HepG2 (cell line): ENCODE measurements around the gene REPIN1. TPM values are rescaled to one million over a fixed set of nuclear protein-coding genes. Genes with fewer than 3 reads are reported as not detected.

ENCODE experiments used
- FOXK2 ChIP-seq: fragments of 450-650 bp; IDR thresholded peaks from 2 replicates; pipeline ENCODE4 v1.6.1; 2016
- GTF3A ChIP-seq: sonication (generic); formaldehyde crosslinking; conservative IDR thresholded peaks from 2 replicates; pipeline ENCODE4 v1.4.0; 2020; ENCODE audit warnings: mild to moderate bottlenecking, missing genetic modification reagents
- KDM5A ChIP-seq: fragments of 200-600 bp; sonication (generic); IDR thresholded peaks from 2 replicates; pipeline ENCODE4 v1.7.0; 2018; ENCODE audit warnings: antibody characterized with exemption, mild to moderate bottlenecking, low read length, borderline replicate concordance
- MEIS2 ChIP-seq: sonication (generic); formaldehyde crosslinking; IDR thresholded peaks from 2 replicates; pipeline ENCODE4 v1.9.0; 2021; ENCODE audit warnings: mild to moderate bottlenecking, missing genetic modification reagents
- NFRKB ChIP-seq: fragments of 450-650 bp; IDR thresholded peaks from 2 replicates; pipeline ENCODE4 v1.6.1; 2017
- PCBP1 ChIP-seq: fragments of 200-400 bp; formaldehyde crosslinking; IDR thresholded peaks from 2 replicates; pipeline ENCODE4 v1.6.1; 2017; ENCODE audit warnings: mild to moderate bottlenecking, low read depth, low read length, borderline replicate concordance
- PRPF4 ChIP-seq: fragments of 200-400 bp; formaldehyde crosslinking; IDR thresholded peaks from 2 replicates; pipeline ENCODE4 v1.6.1; 2016; ENCODE audit warnings: low read length, low read depth; ENCODE audit not compliant: poor library complexity, severe bottlenecking
- RFXAP ChIP-seq: sonication (generic); formaldehyde crosslinking; IDR thresholded peaks from 2 replicates; pipeline ENCODE4 v1.4.0; 2020; ENCODE audit warnings: missing genetic modification reagents, borderline replicate concordance
- ZNF660 ChIP-seq: sonication (generic); formaldehyde crosslinking; IDR thresholded peaks from 2 replicates; pipeline ENCODE4 v1.5.1; 2020; ENCODE audit warnings: mild to moderate bottlenecking, low read depth, missing genetic modification reagents, borderline replicate concordance
- ZNF777 ChIP-seq: sonication (generic); formaldehyde crosslinking; IDR thresholded peaks from 2 replicates; pipeline ENCODE4 v1.4.0; 2020; ENCODE audit warnings: missing genetic modification reagents
- polyA plus RNA-seq, 8 experiments: library from polyadenylated mRNA; depleted of rRNA in 3 of 8; stranded (reverse) in 7 of 8; unstranded in 1 of 8; fragments of >200 nt; fragmentation: Illumina TruSeq in 4 of 8; extraction: Trizol in 4 of 8; gene quantifications; 2 replicates each; pipeline versions ENCODE4 v1.2.1 to v1.2.3, GENCODE V29; 2011 to 2016; ENCODE audit warnings: low read depth in 4 of 8, missing spikeins in 1 of 8, mixed read lengths in 1 of 8; ENCODE audit not compliant: insufficient read depth in 1 of 8
- total RNA-seq, 5 experiments: library from RNA; depleted of rRNA; stranded (reverse); fragments of >200 nt; fragmentation: Illumina TruSeq; extraction: Trizol; gene quantifications; 2 replicates each; pipeline ENCODE4 v1.2.3, GENCODE V29; 2016; ENCODE audit warnings: low read depth in 1 of 5
- TF ChIP-seq, protein P1 (sequence below): sonication (generic); formaldehyde crosslinking; IDR thresholded peaks from 2 replicates; pipeline ENCODE4 v1.4.0; 2020; ENCODE audit warnings: missing genetic modification reagents, borderline replicate concordance
- TF ChIP-seq, protein P2 (sequence below): sonication (generic); formaldehyde crosslinking; IDR thresholded peaks from 2 replicates; pipeline ENCODE4 v1.4.0; 2020; ENCODE audit warnings: missing genetic modification reagents
- TF ChIP-seq, protein P3 (sequence below): sonication (generic); formaldehyde crosslinking; IDR thresholded peaks from 2 replicates; pipeline ENCODE4 v1.4.0; 2020; ENCODE audit warnings: mild to moderate bottlenecking, low read depth, missing genetic modification reagents
- TF ChIP-seq, protein P4 (sequence below): sonication (generic); formaldehyde crosslinking; conservative IDR thresholded peaks from 2 replicates; pipeline ENCODE4 v1.4.0; 2020; ENCODE audit warnings: mild to moderate bottlenecking, missing genetic modification reagents, moderate library complexity
- TF ChIP-seq, protein P5 (sequence below): IDR thresholded peaks from 2 replicates; pipeline ENCODE4 v1.6.1; 2016; ENCODE audit warnings: mild to moderate bottlenecking, missing biosample characterization, missing genetic modification reagents
- TF ChIP-seq, protein P6 (sequence below): sonication (generic); formaldehyde crosslinking; IDR thresholded peaks from 2 replicates; pipeline ENCODE4 v1.4.0; 2020; ENCODE audit warnings: missing genetic modification reagents, borderline replicate concordance

Gene REPIN1
- total and polyA plus RNA-seq, 2 of the 13 experiments (the other 11 are each of a cell fraction or from before 2014, with no cell fraction given): 69.9 to 108 TPM

DNA sequence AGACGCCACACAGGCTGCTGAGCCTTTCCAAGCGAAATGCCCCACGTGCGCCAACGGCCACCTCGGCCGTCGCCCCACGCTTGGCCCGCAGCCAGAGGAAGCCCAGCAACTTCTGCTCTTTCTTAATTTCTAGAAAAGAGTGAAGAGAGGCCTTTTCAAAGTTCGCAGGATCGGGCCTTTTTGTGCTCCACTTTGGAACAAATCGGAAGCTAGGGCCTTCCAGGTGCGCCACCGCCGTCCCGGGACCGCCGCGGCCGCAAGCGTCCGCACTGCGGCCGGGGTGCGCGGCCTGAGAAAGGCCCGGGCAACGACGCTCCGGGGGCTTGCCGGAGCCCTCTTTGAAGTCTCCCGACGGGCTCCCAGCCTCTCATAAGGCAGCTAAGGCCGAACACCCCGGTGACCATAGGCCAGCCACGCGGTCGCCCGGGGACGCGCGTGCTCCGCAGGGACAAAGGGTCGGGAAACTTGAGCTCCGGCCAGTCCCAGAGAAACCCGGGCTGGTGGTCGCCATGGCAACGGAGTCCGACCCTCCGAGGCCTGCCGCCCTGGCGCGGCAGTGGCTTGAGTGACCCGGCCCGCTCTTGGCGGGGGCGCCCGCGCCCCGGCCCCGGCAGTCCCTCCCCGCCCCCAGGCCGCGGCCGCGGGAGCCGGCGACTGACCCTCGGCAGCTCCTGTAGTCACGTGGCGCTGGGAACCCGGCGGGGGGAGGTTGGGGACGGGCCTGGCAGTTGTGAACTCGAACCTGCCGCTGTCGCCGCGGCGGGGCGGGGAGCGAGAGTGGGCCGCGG, at the start of gene REPIN1 (continued):
- TF ChIP-seq PCBP1: no peak
- TF ChIP-seq, protein P1, sequence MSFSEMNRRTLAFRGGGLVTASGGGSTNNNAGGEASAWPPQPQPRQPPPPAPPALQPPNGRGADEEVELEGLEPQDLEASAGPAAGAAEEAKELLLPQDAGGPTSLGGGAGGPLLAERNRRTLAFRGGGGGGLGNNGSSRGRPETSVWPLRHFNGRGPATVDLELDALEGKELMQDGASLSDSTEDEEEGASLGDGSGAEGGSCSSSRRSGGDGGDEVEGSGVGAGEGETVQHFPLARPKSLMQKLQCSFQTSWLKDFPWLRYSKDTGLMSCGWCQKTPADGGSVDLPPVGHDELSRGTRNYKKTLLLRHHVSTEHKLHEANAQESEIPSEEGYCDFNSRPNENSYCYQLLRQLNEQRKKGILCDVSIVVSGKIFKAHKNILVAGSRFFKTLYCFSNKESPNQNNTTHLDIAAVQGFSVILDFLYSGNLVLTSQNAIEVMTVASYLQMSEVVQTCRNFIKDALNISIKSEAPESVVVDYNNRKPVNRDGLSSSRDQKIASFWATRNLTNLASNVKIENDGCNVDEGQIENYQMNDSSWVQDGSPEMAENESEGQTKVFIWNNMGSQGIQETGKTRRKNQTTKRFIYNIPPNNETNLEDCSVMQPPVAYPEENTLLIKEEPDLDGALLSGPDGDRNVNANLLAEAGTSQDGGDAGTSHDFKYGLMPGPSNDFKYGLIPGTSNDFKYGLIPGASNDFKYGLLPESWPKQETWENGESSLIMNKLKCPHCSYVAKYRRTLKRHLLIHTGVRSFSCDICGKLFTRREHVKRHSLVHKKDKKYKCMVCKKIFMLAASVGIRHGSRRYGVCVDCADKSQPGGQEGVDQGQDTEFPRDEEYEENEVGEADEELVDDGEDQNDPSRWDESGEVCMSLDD (CRISPR knock-in tag): no peak
- TF ChIP-seq, protein P2, sequence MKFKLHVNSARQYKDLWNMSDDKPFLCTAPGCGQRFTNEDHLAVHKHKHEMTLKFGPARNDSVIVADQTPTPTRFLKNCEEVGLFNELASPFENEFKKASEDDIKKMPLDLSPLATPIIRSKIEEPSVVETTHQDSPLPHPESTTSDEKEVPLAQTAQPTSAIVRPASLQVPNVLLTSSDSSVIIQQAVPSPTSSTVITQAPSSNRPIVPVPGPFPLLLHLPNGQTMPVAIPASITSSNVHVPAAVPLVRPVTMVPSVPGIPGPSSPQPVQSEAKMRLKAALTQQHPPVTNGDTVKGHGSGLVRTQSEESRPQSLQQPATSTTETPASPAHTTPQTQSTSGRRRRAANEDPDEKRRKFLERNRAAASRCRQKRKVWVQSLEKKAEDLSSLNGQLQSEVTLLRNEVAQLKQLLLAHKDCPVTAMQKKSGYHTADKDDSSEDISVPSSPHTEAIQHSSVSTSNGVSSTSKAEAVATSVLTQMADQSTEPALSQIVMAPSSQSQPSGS (CRISPR knock-in tag): no peak; the same call in 1 of the 2 replicates
- TF ChIP-seq, protein P3, sequence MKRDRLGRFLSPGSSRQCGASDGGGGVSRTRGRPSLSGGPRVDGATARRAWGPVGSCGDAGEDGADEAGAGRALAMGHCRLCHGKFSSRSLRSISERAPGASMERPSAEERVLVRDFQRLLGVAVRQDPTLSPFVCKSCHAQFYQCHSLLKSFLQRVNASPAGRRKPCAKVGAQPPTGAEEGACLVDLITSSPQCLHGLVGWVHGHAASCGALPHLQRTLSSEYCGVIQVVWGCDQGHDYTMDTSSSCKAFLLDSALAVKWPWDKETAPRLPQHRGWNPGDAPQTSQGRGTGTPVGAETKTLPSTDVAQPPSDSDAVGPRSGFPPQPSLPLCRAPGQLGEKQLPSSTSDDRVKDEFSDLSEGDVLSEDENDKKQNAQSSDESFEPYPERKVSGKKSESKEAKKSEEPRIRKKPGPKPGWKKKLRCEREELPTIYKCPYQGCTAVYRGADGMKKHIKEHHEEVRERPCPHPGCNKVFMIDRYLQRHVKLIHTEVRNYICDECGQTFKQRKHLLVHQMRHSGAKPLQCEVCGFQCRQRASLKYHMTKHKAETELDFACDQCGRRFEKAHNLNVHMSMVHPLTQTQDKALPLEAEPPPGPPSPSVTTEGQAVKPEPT (CRISPR knock-in tag): no peak; the same call in 1 of the 2 replicates
- TF ChIP-seq, protein P4, sequence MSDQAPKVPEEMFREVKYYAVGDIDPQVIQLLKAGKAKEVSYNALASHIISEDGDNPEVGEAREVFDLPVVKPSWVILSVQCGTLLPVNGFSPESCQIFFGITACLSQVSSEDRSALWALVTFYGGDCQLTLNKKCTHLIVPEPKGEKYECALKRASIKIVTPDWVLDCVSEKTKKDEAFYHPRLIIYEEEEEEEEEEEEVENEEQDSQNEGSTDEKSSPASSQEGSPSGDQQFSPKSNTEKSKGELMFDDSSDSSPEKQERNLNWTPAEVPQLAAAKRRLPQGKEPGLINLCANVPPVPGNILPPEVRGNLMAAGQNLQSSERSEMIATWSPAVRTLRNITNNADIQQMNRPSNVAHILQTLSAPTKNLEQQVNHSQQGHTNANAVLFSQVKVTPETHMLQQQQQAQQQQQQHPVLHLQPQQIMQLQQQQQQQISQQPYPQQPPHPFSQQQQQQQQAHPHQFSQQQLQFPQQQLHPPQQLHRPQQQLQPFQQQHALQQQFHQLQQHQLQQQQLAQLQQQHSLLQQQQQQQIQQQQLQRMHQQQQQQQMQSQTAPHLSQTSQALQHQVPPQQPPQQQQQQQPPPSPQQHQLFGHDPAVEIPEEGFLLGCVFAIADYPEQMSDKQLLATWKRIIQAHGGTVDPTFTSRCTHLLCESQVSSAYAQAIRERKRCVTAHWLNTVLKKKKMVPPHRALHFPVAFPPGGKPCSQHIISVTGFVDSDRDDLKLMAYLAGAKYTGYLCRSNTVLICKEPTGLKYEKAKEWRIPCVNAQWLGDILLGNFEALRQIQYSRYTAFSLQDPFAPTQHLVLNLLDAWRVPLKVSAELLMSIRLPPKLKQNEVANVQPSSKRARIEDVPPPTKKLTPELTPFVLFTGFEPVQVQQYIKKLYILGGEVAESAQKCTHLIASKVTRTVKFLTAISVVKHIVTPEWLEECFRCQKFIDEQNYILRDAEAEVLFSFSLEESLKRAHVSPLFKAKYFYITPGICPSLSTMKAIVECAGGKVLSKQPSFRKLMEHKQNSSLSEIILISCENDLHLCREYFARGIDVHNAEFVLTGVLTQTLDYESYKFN: peak; percentile 51; the same call in 1 of the 2 replicates
- peak; percentile 29; the same call in 1 of the 2 replicates for TF ChIP-seq RFXAP (CRISPR knock-in tag)
- TF ChIP-seq PRPF4: no peak
- TF ChIP-seq ZNF777 (CRISPR knock-in tag): no peak; the same call in none of the 2 replicates
- no peak for TF ChIP-seq NFRKB
- TF ChIP-seq, protein P5, sequence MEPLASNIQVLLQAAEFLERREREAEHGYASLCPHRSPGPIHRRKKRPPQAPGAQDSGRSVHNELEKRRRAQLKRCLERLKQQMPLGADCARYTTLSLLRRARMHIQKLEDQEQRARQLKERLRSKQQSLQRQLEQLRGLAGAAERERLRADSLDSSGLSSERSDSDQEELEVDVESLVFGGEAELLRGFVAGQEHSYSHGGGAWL (CRISPR knock-in tag): 0 out of 2 replicates have a peak, but pooled peaks have one; percentile 38
- TF ChIP-seq ZNF660 (CRISPR knock-in tag): 0 out of 2 replicates have a peak, but pooled peaks have one; percentile 18
- 0 out of 2 replicates have a peak, but pooled peaks have one; percentile 35 for TF ChIP-seq GTF3A (CRISPR knock-in tag)
- TF ChIP-seq FOXK2: no peak
- TF ChIP-seq MEIS2 (CRISPR knock-in tag): peak; percentile 74; the same call in 1 of the 2 replicates
- TF ChIP-seq, protein P6, sequence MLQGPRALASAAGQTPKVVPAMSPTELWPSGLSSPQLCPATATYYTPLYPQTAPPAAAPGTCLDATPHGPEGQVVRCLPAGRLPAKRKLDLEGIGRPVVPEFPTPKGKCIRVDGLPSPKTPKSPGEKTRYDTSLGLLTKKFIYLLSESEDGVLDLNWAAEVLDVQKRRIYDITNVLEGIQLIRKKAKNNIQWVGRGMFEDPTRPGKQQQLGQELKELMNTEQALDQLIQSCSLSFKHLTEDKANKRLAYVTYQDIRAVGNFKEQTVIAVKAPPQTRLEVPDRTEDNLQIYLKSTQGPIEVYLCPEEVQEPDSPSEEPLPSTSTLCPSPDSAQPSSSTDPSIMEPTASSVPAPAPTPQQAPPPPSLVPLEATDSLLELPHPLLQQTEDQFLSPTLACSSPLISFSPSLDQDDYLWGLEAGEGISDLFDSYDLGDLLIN (CRISPR knock-in tag): peak; percentile 34; the same call in 1 of the 2 replicates
- peak; percentile 62; the same call in 1 of the 2 replicates for TF ChIP-seq KDM5A
